Activated CD4-positive, alpha-beta T cell treated with anti-CD3 and anti-CD28 coated beads, Interleukin-2, Interleukin-6, amounts not matched to agents 100 ng/mL and 50 ng/mL, durations not matched to agents 16 hours and 8 hours (primary cell): Measurements from ENCODE around the gene PLXNA2.

Experiments
- DNase-seq: peaks from one replicate; pipeline ENCODE4 v3.0.0-alpha.2; 2020

Gene PLXNA2, protein sequence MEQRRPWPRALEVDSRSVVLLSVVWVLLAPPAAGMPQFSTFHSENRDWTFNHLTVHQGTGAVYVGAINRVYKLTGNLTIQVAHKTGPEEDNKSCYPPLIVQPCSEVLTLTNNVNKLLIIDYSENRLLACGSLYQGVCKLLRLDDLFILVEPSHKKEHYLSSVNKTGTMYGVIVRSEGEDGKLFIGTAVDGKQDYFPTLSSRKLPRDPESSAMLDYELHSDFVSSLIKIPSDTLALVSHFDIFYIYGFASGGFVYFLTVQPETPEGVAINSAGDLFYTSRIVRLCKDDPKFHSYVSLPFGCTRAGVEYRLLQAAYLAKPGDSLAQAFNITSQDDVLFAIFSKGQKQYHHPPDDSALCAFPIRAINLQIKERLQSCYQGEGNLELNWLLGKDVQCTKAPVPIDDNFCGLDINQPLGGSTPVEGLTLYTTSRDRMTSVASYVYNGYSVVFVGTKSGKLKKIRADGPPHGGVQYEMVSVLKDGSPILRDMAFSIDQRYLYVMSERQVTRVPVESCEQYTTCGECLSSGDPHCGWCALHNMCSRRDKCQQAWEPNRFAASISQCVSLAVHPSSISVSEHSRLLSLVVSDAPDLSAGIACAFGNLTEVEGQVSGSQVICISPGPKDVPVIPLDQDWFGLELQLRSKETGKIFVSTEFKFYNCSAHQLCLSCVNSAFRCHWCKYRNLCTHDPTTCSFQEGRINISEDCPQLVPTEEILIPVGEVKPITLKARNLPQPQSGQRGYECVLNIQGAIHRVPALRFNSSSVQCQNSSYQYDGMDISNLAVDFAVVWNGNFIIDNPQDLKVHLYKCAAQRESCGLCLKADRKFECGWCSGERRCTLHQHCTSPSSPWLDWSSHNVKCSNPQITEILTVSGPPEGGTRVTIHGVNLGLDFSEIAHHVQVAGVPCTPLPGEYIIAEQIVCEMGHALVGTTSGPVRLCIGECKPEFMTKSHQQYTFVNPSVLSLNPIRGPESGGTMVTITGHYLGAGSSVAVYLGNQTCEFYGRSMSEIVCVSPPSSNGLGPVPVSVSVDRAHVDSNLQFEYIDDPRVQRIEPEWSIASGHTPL (N-terminal part only)

DNA sequence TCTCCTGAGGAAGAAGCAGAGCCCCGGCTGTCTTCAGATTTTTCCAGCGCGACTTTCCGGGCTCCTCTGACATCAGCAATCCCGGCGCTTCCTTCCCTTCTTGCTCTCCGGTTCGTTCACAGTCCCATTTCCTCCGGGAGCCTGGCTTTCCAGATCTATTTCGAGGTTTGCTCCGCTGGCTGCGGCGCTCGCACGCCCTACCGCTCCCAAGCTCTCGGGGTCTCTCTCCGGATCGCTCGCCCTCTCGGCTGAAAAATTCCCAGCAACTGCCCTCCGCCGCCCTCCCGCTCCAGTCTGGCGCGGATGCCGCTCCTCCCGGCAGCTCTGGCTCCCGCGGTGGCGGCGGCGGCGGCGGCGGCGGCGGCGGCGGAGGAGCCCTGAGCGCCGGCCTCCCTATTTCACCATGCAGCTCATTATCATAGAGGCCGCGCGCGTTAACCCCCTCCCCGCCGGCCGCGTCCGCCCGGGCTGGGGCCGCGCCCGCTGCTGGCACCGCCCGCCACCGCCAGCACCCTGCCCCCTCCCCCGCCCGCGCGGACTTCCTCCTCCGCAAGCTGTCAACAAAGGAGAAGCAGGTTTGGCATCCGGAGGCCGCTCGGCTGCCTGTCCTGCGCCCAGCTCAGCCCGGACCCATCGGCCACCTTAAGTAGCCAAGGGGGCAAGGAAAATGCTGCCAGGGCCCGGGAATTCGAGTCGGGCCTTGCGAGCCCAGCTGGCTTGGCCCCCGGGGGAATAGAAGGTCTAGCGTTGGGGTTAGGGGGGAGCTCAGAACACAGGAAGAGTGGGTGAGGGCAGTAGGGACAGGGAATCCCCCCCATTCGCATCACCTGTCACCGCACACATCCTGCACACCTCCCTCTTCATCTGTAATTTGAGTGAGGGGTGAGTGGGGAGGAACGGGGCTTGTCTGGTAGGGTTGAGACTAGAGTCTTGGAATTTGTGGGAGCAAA lies at the start of gene PLXNA2:
Gene PLXNA2 (minus strand): TSS at position 418 of the 950 bp plus-strand sequence. CDS start 26,462 bp downstream, outside the sequence.
- peak; percentile 74 for DNase-seq

DNA sequence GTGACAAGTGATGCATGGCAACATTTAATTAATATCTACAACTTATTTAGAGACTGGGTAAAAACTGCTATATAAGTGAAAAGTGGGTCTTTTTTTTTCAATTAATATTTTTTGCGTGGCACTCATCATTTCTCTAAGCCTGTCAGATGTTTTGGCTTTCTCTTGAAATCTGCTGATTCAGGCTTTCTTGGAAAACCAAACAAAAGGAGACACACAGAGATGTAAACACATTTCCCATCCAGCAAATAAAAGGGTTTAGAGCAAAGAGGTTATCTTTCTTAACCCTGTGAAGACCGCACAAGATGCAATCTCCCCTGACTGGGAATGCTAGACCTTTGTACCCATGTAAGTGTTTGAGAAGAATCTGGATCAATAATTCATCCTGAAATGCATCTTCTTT lies 48.7 kb upstream of the PLXNA2 start:
- no peak for DNase-seq

DNA sequence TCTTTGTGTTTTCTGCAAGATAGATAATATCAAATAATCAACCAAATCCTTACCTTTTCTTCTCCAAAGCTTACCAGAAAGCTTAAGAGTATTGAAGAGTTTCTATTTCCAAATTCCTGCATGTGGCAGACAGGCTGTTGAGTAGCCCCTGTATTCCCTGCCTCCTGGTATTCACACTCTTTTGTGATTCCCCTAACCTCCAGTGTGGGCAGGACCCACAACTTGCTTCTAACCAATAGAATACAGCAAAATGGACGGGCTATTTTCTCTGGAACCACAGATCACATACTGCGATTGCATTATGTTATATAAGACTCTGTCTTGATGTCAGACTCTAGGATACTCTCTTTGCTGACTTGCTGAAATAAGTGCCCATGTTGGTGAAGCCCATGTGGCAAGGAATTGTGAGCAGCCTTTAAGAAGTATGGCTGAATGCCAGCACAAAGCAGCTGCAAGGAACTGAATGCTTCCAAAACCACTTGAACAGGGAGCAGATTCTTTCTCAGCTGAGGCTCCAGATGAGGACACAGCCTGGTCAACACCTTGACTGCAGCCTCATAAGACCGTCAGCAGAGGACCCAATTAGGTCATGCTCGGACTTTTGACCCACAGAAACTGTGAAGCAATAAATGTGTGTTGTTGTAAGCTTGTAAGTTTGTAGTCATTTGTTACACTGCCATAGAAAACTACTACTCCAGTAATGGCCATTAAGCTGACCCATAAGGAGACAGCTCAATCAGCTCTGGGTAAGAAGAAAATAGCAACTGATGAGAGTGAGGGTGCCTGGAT lies 47.9 kb upstream of the PLXNA2 start:
- no peak for DNase-seq

DNA sequence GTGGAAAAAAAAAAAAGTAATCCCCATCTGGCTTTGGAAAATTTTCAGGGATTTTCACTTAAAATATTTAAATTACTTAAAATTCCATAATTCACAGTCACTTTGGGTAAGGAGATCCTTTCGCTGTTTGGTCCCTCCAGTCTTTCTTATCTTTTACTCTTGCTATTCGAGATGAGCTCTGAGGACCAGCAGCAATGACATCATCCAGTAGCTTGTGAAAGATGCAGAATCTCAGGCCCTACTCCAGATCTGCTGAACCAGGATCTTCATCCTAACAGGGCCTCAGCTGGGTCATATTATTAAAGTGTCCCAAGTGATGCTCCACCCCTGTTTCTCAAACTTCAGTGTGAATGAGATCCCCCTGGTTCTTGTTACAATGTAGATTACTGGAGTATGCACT lies 46.9 kb upstream of the PLXNA2 start:
- DNase-seq = no peak

DNA sequence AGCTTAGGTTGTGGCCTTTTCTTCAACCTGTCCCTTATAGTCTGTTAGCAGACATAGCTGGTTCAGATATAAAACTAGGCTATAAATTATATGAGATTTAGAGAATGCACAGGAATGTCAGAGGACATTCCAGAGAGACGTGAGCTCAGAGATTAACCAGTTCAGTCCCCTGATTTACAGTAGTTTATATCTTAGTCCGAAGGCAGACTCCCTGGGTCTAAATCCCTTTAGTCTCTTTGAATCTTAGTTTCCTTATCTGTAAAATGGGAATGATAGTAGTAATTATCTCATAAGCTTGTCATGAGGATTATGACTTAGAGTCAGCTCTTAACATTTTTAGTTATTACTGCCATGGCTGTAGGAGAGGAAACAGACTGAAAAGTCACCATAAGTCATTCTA lies 45.5 kb upstream of the PLXNA2 start:
- no peak for DNase-seq

DNA sequence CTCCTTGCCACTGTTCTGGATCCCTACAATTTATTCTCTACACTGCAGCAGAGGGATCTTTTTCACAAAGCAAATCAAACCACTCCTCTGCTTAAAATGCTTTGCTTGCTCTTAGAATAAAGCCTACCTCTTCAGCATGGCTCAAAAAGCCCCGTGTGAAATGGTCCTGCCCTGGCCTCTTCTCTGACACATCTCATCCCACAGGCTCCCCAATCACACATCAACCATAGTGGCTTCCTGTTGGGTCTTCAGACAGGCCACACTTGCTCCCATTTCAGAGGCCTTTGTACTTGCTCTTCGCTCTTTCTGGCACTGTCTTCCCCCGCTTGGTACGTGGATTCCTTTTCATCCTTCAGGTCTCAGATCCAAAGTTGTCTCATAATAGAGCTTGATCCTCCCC lies 44.3 kb upstream of the PLXNA2 start:
- DNase-seq = no peak

DNA sequence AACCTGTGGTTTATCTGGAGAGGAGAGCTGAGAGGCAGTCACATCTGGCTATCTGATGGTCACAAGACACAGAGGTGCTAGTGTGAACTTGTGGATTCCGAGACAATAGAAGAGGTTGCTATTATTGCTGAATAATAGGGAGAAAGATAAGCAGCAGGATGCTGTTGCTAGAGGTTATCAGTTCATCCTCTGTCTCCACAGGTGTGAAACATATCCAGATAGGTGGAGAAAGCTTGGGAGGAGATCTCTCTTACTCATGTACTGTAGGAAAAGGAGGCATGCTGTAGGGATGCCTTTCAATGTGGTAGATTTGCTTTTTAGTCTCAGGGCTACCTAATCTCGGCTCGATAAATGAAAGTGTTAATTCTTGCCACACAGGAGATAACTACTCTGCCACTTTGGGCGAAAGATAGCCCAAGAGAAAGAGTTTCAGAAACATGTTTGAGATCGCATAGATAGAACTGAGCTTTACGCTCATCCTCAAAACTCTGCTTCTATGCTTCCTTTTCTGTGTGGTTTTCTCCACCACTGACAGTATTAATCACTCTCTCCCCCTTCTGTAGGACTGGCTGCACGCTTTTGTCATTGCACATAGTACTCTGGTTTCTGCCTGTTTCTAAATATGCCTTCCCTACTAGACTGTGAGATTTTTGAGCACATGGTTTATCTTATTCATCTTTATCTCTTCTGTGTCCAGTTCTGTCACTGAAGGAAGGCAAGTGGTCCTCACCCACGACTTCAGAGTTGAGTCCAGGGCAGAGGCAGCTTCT lies 36.7 kb upstream of the PLXNA2 start:
- DNase-seq = no peak

DNA sequence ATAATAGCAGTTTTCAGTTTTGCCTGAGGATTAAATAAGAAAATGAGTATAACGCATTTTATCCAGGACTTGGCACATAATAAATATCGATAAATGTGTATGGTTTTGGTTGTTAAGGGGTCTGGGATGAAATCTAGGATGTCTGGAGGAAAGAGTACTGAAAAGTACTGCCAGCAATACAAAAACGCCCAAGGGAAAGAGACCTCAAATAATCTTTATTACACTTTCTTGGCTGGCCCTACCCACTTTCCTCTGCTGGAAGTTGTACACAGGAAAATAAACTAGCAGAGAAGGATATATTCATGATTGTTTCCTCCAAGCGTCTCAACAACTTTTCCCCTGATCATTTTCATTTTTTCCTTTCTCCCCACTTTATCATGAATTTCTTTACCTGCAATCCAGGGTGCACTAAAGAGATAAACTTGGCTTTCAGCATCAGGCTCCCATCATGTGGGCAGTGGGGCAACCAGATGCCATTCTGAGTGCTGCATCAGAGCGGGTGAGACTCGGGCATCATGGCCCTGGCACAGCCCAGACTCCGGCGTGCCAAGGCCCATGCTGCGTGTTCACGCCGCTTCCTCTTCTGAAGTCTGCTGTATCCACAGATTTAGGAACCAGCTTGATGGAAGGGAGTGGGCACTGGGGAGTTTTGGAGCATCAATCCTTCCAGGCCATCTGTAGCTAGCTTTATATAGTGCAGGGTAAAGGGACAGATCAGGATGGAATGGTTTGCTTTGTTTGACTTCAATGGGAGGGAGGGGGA lies 35.8 kb upstream of the PLXNA2 start:
- DNase-seq = no peak

DNA sequence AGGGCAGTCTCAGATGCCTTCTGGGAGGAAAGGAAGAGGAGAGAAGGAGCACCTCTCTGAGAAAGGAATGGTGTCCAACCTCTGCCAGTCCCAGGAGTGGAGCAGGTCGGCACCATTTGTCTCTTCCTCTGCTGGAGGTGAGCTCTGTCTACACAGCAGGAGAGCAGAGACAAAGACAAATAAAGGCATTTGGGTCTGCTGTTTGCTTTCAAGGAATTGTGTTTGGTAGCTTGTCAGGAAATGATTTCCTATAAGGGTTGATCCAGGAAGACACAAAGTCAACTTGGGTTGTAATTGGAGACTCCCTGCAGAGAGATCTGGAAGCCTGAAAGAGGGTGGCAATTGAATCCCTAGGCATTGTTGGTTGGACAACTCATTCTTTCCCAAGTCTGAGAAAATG lies 34.5 kb upstream of the PLXNA2 start:
- no peak for DNase-seq

DNA sequence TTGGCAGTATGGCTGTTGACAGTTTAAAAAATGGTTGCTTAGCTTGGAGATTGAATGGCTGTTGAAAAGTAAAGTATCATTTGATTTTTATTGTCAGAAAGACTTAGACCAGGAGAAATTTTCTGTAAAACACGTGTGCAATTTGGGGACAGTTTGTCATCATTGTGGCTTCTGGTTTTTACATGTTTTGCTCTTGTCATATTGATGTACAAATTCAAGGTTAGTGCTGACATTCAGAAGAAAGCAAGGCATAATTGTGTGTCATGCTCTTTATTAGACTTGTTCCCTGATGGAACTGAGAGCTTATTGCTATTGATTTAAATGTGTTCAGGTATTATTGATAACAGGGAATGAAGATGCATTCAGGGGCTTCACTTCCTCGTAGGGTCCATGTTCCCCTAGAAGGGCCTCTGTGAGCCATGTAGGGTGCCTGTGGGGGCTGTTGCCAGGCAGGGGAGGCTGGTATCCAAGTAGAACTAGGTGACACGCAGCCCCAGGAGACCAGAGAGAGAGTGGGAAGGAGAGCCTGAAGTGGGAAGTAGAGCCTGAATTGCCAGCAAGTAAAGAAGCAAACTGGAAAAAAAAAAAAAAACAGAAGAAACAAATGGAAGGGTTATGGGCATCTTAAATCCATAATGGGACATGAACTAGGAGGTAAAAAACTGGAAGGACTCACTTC lies 32.7 kb upstream of the PLXNA2 start:
- DNase-seq = no peak

DNA sequence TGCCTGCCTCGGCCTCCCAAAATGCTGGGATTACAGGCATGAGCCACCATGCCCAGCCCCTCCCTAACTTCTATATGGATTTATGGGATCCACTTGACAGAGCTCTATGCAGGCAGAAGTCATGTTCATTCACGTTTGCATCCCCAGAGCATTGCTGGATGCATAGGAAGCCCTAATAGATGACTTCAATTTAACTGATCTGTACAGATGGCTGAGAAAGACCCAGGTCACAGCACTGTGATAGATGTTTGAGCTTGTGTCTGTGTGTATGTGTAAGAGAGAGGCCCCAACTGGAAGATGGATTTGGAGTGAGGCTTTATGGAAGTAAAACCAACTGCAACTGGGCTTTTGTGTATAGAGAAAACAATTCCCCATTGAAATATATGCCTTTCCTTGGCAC lies 30.9 kb upstream of the PLXNA2 start:
- no peak for DNase-seq

DNA sequence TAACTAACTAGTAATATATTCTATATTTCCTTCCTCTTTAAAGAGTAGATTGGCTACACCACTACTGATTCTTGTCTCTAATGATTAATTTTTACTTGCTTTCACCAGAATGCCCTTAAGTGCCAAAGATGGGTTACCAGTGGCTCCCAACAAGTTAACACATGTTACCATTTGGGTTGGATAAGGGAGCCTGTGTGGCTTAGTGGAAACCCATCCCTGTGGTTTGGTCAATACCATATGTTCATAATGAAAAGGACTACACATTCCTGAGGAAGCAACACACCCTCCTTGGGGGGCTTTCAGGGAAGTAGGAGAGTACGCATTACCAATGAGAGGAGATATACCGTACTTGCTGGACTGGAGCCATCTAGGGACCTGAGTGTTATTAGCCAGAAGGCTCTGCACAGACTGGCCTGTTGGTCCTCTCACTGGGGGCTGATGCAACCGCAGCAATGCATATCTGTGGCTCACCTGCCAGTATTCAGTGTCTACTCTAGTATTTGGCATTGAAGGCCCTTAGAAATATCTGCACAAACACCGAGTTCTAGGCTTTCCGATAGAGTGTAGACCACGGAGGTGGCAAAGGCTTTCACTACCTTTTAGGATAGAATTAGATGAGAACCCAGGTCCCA lies 29.3 kb upstream of the PLXNA2 start:
- DNase-seq = no peak

DNA sequence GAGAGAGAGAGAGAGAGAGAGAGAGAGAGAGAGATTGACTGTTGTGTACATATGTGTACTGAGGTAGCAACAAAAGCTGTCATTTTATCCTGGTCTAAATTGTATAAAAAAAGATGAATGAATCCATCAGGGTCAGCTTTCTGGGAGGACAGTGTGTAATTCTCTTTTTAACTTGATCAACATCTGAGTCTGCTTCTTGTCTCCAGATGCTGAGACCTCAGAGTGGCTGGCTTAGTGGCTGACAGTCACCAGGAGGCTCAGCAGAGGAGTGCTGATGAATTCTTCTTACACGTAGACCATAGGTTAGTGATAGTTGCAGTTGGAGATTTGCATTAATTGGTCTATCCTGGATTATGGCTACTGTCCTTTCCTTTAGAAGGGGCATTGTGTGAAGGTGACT lies 28.5 kb upstream of the PLXNA2 start:
- no peak for DNase-seq

DNA sequence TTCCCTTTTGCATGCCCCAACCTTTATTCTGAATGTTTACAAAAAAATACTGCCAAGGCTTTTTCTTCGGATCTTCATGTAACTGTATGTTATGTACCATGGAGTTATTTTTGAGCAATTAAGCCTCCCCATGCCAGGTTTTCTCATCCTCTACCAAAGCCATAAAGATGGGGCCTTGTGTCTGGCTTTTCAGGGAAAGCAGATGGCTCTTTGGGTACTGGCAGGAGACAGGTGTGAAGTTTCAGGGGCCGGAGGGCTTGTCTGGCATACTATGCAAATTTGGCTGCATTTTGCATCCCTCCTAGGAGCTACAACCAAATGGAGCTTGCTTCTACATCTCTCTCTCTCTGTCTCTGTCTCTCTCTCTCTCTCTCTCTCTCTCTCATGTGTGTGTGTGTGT lies 28.1 kb upstream of the PLXNA2 start:
- DNase-seq = no peak

DNA sequence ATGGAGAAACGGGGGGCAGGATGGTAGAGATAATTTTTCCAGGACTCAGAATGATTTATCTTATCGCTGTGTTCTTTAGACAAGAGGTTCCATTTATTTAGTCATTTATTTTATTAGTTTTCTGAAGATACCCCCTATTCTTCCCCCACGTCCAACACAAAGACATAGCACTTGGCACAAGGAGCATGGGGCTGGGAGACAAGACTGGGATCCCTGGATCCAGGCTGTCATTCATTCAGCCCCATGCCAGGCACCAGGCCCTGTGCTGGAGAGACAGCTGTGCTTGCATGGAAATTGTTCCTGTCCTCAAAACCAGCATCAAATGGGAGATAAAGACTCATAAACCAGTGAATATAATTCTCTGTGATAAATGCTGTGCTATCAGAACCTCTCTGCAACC lies 27.1 kb upstream of the PLXNA2 start:
- no peak for DNase-seq

DNA sequence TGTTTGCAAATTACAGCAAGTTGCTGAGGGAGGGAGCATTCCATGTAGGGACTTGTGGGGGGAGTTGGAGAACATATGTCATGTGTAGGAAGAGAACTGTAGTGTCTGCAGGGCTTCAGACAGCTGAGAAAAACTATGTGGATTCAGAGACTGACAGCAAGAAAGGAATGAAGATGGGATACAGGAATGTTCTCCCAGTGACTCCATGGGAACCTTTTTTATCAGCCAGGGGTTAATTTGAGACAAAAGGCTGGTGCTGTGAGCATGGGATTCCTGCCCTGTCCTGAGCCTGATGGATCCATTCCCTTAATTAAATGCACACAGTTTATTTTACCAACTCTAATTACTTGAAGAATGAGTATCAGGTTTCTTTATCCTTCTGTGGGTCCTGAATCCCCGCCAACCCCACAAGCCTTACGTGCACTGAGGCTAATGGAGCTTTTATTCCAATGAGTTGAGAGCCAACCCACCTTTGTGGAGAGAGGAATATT lies 26.5 kb upstream of the PLXNA2 start:
- no peak for DNase-seq

DNA sequence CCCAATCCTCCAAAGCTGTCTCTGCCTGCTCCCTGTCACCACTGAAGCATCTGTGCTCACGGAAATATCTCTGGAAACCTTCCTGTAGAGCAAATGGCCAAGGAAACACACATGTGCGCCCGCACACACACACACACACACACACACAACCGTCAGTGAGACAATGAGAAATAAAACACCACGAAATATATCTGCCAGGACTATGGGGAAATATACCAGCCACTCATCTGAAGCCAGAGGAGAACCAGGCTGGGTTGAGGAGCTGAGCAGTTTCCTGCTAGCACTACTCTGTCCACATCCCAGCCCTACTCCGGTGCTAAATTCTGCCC lies 25.1 kb upstream of the PLXNA2 start:
- DNase-seq = no peak

DNA sequence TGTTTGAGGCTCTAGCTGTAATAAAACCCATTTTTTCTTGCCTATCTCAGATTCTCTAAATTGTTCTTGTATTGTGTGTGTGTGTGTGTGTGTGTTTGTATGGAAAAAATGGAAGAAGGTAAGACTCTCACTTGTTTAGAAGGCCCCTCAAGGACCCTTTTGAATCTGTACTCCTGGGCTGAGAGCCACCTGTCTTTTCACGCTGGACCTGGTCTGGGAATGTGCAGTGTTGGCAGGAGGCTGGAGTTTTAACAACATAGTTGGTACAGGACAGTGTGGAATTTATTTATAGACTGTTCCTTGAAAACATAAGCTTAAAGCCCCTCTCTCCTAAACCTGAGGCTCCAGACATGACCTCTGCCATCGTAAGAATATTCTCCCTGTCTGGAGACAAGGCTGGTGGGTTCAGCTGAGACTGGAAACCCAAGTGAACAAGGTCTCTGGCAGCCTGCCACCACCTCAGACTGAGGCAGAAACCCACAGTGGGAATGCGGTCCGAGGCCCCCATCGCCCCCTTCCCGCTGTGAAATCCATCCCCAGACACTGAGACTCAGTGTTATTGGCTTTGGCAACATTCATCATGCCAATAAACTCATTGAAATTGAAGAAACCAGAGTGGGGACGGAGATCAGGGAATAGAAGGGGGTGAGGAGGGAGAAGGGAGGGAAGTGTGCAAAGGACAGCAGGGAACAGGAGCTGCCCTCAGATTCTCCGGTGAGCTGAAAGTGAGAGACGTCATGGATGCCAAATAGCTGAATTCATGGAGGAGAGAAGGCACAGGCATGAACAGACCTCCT lies 24.6 kb upstream of the PLXNA2 start:
- DNase-seq = no peak
